Fibroblast of lung (primary cell): ENCODE data around the gene PTPN2.

ENCODE experiments used
- EZH2 ChIP-seq: IDR thresholded peaks from 2 replicates; pipeline ENCODE4 v1.5.1; 2012; ENCODE audit warnings: low read length, control low read depth, mild to moderate bottlenecking; ENCODE audit errors: missing control alignments
- TF ChIP-seq, protein P1 (sequence below), 2 donors: IDR thresholded peaks in 1 of 2; conservative IDR thresholded peaks in 1 of 2; 1 replicate in 1 of 2; 2 replicates in 1 of 2; pipeline ENCODE4 v1.5.1; 2011 to 2012; ENCODE audit warnings: low read length in 2 of 2, control low read depth in 1 of 2, inconsistent platforms in 1 of 2, low read depth in 1 of 2, mild to moderate bottlenecking in 1 of 2

DNA sequence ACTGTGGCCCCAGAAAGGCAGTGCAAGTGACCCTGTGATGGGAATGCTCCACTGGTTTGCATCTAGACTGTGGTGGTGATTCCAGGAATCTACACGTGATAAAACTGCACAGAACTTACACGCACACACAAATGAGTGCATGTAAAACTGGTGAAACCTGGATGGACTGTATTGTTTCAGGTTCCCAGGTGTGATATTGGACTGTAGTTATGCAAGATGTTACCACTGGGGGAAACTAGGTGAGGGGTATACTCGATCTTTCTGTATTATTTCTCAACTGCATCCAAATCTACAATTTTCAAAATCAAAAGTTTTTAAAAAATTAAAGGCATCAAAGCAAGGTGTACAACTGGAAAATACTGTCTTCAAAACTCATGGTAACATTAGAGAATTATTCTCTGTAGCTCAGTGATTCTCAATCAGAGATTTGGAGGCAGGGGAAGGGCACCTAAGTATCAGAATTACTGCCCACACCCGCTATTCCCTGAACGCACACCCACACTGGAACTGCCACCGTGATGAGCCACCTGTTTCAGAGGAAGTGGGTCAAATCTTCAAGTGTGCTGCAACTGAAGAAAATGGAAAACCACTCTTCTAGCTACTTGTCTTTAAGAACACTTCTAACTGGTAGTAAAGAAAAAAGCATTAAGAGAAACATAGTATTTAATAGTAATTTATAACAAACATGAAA is 26.7 kb downstream of the PTPN2 start:
- TF ChIP-seq EZH2 = no peak
- TF ChIP-seq, protein P1, sequence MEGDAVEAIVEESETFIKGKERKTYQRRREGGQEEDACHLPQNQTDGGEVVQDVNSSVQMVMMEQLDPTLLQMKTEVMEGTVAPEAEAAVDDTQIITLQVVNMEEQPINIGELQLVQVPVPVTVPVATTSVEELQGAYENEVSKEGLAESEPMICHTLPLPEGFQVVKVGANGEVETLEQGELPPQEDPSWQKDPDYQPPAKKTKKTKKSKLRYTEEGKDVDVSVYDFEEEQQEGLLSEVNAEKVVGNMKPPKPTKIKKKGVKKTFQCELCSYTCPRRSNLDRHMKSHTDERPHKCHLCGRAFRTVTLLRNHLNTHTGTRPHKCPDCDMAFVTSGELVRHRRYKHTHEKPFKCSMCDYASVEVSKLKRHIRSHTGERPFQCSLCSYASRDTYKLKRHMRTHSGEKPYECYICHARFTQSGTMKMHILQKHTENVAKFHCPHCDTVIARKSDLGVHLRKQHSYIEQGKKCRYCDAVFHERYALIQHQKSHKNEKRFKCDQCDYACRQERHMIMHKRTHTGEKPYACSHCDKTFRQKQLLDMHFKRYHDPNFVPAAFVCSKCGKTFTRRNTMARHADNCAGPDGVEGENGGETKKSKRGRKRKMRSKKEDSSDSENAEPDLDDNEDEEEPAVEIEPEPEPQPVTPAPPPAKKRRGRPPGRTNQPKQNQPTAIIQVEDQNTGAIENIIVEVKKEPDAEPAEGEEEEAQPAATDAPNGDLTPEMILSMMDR (conservative IDR thresholded peaks at IDR 0.05 in 1 of 2, IDR thresholded peaks at IDR 0.05 in 1 of 2; ENCODE audit: low read depth in 1 of 2, low read length in 2 of 2) = no peak
